Measurements from ENCODE around the gene SNAP25.

Gene SNAP25

DNA sequence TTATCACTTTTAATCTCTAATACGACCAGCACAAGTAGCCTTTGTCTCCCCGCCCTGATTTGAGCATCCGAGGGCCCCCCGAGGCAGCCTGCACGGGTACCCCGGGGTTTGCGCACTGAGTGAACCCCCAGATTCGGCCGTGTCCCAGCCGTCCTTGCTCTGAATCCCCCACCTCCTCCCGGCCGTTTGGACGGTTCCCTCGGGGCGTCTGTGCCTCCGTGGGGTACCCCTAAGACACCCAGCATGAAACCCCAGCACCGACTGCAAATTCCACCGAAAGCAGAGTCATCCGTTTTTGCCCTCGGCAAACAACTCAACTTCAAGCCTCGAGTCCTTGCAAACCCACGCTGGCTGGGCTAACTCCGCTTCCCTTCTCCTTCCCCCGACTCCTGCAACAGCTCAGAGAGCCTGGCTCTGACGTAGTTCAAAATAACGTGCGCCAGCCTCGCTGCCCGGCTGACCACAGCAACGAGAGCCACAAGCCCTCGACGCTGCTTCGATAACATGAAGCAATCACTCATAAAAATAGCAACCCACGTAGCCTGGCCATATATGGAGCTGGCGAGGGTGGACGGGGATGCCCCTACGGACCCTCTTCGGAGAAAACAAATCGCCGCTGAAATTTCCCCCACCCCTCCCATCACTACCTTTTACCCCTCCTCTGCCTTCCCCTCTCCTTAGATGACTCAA is 764 bp upstream of the SNAP25 start:
- peak; percentile 63 for DNase-seq

DNA sequence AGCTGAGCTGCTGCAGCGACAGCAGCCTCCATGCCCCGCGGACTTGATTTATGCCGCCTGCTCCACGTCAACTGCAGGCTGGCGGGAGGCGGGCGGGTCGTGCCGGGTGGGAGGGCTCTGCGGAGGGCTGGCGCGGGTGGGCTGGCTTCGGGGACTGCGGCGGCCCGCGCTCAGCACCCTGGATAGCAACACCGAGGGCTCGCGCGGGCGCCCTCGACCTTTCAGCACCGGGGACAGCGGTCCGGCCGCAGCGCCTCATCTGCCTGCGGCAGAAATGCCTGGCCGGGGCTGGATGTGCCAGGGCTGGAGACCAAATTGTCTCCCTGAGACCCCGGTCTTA is 792 bp downstream of the SNAP25 start:
- DNase-seq: peak; percentile 78

DNA sequence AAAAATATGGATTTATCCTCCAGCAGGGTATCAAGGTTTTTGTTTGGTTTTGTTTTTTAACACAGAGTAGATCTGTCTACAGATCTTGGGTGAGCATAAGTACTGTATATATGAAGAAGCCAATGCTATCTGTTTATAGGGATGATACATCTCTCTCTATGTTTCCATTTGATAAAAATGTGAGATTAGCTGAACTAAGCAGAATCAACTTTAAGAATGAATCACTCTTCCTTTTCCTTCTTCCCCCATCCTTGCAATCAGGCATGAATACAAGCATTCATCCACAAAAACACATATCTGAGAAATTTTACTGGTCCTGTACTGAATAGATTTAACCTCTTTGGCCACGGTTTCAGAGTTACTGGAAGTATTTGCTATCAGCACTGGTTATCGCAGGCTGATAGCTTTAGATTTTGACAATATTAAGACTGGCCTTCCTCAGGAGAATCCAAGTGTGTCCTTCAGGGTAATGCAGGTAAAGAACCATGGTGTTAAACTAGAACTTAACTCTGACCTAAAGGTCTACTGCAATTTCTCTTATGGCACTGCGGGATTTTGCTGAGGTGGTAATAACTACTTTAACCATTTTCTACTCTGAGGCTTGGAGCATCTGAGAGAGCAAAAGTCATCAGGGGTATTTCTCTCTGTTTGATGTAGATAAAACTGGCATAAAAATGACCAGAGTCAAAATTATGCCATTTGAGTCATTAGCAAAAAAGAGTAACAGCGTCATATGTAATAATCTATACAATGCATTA is 1.5 kb downstream of the SNAP25 start:
- DNase-seq: no peak

DNA sequence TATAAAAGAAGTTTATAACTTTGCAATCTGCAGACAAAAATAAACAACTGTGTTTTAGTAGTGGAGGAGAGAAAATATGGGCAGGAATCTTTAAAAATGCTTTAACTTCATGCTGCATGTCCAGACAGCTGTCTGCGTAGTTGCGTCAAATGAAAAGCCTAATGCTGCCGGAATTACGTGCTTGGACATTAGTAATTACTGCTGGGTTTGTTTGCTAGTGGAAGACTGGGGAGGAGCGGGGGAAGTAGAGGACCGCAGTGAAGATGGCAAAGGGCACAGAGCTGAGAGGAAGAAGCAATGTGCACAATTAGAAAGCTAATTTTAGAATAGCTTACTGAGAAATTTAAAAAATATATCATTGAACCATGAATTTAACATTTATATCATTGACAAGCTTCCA is 2.4 kb downstream of the SNAP25 start:
- DNase-seq: no peak

DNA sequence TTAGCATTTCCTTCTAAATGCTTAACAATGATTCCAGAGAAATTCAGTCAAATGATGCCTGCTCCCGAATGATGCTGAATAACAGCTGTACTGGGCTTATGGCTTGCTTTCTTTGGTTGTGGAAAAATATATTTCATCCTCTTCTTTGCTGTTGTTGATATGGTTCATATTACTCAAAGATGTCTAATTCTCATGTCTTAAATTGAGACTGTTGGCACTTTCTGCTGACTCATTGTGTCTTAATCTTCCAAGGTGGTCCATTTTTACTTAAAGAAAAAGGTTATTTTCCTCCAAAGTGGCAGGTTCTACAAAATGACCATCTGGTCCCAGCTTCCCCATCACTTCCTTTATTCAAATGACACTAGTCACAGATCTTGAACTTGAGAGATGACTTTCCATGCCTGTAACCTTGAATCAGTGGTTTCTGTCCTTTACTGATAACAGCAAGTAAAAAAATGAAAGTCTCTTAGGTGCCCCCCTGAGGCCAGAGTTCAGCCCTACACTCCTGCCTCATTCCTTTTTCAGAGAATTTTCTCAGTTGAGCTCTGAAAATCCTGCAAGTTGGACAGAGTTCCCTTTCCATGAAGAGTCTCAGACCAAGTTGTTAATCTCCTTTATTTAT is 6.9 kb downstream of the SNAP25 start:
- DNase-seq: no peak

DNA sequence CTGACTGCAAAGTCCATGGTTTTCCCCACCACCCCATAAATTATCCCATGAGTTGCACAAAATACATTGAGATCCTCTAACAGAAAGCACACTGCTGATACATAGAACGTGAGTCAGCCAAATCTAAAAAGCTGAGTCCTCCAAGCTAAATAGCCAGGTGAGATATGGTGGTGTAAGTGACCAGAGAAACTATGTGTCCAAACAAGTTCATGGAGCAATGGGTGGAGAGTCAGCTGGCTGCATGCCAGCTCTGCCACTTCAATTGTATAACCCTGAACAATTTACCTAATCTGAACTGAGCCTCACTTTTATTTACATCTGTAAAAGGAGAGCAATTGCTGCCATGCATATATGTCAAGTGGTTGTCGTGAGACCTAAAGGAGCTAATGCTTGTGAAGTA is 9.7 kb downstream of the SNAP25 start:
- no peak for DNase-seq

DNA sequence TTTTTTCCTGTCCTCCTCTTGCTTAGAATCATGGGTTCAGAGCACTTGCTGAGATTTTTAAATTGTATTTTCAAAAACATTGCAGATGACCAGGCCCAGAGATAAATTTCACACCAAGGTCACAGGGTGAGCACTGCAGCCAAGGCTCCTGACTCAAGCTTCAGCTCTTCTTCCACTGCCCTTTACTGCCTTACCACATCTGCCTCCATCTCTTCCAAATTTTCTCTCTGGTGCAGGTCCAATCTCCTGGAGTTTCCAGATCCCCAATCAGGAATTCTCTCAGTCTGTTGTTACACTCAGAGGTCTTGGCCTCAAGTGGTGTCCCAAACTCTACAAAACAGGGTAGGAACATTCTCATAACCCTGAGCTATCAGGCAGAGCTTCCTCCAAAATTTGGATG is 12.7 kb downstream of the SNAP25 start:
- DNase-seq: no peak

DNA sequence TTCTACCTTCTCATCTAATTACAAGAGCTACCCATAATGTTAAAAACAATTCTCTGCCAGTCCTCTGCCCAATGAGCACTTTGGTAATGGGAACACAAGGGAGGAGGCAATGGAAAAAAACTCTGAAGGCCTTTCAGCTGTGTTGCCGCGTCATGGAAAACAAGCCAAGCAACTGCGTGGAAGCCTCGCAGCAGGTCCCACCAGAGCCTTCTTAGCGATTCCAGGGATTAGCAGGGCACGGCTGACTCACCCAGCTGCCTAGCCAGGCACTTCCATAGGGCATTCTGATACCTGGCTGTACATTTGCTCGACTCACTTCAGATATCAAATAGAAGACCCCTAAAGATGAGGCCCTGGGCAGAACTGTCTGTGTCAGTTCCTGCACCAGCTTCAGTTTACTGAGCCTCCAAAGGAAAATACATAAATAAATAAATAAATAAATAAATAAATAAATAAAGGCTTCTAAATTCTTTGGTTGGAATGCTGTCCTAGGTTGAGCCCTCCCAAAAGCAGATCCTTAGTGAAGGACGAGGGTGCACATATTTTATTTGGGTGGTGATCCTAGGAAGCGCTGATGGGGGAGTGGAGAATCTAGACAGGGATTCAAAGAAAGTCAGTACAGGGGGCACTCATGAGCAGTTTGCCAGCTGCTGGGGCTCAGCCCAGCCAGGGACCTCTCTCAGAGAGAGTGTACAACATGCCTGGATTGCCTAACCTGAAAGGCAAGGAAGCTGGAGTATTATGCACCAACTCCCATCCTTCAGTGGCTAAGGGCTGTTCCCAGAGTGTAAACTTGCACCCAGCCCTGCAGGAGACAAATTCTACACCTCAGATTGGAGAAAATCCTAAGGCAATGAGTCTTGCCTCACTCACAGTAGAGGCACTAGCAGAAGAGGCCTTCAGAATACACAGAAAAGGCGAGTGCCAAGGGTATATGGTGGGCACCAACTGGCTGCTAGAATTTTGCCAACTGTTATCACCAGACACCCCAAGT is 18.2 kb downstream of the SNAP25 start:
- DNase-seq: no peak

DNA sequence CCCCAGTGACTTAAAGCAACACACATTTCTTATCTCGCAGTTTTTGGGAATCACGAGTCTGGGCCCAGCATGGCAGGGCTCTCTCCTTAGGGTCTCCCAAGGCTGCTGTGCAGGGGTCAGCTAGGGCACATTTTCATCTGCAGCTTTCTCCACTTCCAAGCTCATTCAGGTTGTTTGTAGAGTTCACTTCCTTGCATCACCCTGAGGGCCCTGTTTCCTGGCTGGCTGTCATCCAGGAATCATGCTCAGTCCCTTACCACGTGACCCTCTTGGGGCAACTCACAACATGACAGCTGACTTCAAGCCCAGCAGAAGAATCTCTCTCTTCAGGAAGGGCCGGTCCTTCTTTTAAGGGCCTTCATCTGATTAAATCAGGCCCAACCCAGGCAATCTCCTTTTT is 21.3 kb downstream of the SNAP25 start:
- DNase-seq: no peak

DNA sequence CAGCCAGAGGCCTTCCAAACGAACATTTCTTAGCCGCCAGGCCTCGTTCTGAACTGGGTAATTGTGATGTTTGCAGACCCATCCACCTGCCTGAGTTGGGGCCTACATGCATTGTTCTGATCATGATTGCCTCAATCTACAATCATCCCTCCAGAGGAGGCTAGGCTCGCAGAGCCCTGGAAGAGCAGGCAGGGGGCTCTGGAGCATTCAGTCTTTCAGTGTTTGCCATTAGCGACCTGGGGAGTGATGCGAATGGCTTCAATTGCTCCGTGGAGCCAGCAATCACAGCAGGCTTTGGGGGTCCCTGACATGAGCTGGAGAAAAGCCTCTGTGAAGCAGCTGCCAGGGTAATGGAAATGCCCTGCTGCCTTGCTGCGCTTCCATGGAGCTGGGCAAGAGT is 22.0 kb downstream of the SNAP25 start:
- DNase-seq: no peak

DNA sequence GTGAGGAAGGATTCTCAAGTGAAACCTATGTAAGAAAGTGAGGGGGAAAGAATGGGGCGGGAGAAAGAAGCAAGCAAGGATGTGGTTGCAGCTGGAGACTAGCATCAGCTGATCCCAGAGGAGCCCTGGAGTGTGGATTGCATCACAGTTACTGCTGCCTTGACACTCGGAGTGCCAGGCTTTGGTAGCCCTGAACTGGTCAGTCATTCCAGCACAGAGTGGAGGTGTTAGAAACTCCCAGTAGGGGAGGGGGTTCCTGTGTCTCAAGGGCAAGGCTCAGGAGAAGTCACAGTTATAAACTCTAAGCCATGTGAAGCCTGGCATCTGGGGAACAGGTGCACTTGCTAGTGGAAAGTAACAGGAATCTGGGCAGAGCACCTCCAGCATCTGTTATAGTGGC is 23.5 kb downstream of the SNAP25 start:
- no peak for DNase-seq

DNA sequence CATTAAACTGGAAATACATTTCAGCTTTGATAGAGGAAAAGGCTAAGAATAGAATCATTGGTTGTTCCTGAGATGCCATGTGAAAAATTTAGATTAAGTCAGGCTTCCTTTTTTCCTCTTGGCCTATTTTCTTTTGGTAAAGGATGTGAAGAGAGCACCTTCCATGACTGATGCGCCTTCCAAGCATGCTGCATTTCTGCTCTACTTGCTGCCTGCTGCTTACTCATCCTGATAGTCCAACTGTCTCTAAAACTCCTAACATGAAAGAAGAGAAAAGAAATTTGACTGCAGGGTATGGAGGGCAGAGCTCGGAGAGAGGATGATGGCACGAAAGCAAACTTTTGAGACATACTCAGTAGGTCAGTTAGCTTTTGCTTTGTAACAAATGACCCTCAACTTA is 28.8 kb downstream of the SNAP25 start:
- no peak for DNase-seq

DNA sequence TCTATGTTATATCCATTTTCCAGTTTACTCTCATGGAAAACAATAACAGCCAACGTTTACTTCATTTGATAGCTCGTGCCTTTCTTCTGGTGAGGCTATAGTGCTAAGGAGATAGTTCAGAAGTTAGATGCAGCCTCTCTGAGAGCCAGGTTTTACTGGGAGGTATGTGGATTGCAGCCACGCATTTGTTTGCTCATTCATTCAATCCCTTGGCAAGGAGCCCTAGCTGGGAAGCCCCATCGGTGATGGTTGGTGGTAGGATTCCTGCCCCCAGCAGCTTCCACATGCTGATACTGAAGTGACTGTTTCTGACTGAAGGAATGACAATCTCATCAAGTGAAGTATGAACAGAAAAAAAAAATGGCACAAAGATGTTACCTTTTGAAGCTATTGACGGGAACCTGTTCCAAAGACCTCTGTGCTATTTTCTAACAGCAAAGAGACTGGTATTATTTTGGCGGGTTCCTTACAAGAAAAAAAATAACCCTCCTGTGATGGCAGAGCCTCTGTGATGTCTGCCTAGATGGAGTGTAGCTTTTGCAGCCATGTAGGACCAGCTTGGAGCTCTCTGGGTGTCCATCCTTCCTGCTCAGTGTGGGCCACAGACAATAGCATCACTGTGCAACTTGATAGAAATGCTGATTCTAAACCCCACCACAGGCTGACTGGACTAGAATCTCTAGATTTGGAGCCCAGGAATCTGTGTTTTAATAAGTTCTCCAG is 30.6 kb downstream of the SNAP25 start:
- DNase-seq: no peak

DNA sequence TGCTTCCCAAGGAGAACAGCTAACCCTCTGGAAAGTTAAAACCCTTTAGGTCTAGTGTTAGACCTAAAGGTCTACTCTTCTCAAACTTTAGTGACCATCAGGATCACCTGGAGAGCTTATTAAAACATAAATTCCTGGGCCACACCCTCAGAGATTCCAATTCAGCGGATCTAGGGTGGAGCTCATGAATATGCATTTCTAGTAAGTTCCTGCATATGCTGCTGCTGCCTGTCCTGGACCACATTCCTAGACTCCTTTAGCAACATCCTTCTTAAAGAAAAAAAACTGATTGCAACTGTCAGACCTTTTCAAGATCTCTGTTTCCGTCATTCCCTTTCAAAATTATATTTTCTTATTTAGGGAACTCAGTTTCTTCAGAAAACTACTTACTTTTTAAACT is 31.2 kb downstream of the SNAP25 start:
- DNase-seq: no peak

DNA sequence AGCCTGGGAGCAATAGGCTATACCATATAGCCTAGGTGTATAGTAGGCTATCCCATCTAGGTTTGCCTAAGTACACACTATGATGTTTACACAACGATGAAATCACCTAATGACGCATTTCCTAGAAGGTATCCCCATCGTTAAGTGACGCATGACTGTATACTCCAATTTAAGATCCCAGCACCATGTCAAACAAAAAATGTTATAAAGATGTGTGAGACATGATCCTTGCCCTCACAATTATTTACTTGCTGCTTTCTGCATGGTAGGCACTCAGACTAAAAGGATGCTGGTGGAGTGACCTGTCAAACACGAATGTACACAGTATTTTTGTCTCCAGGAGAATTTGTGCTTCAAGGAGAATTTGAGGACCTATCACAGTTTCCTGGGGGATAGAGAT is 32.3 kb downstream of the SNAP25 start:
- no peak for DNase-seq

DNA sequence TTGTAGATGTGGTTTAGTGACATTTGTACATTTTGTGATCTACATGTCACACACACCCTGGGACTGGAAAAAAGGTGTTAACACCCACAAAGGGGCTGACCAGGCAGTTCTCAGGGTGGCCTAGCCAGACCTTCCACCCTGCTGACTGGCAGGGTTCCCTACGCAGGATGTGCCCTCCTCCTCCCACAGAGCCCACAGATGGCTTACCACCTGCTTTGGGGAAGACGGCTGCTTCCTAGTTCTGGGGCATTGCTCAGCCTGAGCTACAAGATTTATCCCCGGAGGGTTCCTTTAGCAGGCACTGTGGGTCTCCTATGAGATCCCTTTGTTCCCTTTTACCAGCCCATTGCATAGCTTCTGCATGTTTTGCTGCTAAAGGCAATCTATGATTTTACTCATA is 35.1 kb downstream of the SNAP25 start:
- DNase-seq: no peak

DNA sequence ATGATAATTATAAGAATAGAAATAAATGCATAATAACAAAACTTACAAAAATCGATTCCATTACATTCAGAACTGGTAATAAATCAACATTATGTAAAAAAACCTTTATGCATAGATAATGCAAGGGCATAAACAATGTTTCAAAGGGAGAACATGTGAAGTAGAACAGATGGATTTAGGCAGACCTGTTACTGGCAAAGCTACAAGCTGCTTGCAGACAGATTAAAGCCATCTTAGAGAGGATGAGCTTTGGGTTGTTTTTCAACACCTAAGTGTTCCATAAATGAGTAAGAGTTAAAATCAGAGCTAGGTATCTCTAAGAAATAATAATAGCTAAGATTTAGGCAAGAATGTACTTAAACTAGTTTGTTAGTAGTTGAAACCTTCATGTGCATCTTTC is 37.2 kb downstream of the SNAP25 start:
- no peak for DNase-seq

DNA sequence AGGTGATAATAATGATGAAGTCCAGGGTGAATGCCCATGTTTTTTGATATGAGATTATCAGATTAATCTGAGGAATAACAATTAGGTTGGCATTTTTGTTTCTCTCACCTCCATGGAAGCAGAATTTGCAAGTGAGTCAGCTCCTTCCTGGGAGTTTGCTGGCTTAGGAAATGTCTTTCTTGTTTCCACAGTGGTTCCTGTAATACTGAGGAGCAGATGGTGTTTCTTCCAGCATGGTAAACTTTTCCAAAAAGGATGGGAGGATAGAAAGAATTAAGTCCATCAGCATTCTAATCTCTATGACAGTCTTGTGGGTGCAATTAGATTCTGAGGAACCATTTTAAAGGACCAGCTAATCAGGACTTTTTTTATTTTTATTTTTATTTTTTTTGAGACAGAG is 40.5 kb downstream of the SNAP25 start:
- no peak for DNase-seq

DNA sequence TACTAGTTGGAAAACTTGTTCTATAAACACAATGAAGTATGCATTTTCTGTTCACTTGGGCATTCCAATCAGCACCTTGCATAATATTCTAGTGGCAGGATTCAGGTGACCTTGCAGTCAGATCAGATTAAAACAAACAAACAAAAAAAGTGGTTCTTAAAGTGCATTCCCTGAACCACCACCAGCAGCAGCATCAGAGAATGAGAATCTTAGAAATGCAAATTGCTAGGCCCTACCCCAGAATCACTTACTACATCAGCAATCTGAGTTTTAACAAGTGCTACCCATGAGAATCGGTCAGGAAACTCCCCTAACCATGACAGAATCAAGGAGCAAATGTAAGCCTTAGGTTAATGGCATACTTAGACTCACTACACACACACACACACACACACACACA is 41.7 kb downstream of the SNAP25 start:
- no peak for DNase-seq

DNA sequence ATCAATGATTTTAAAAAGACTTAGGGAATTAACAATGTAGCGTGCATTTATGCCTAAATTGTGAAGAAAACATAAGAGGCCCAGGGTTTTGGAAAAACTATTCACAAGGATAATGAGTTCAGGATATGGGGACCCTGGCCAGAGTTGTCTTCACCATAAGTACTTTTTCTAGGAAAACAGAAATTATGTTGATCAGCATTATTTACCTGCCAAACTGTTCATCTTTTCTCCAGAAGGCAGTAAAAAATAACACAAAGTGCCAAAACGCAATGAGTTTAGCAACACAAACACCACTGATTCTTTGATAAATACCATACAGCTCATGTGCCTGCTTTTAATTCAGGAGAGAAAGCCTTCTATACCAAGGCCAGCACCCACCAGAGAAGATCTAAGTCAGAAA is 43.1 kb downstream of the SNAP25 start:
- no peak for DNase-seq

DNA sequence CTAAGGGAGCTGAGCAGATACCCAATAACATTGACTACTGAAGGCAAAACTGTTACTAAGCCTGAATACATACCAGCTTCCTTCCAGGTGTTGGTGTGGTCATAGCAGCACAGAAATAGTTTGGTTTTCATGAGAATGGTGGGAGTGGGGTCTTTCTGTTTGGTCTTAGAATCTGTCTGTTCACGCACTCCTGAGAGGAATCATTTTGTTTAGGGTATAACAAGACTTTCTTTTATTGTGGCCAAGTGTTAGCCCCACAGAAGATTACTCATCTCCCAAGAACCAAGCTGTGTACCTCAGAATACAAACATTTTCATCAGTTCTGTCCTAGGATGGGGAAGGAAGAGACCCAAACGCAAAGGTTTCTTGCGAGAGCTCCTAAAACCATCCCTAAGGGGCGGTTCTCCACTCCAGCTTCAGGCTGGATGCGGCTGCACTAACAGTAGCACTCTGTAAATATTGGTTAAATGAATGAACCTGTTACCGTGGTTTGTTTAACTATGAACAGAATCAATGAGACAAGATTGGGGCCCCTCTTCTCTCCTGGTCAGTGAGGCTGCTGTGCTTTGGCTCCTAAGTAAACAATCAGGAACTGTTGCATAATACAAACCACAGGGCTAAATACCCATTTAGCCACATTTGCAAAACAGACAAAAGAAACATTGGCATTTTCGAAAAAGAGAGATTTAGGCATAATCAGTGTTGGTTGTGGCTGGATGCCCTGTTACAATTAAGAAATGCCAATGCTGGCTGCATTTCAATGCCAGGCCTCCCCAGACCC is 44.9 kb downstream of the SNAP25 start:
- no peak for DNase-seq

DNA sequence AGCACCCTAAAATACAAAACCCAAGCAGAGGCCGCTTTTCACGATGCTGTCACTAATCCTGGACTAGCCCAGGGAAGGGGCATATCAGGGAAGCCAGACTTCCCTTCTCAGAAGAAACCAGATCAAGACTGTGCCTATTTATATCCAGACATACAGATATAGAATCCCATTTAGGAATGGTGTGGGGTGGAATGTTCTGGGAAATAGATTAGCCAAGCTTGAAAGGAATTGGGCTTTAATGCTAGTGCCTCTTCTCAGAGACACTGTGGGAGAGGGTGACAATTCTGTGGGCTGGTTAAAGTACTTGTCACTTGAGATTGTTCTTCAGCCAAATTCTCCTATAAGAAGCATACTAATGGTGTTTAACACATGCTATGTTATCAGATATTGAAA is 45.5 kb downstream of the SNAP25 start:
- DNase-seq: no peak

All from suppressor macrophage treated with lipopolysaccharide for 4 hours (primary cell).